Fibroblast of the aortic adventitia (primary cell): Measurements from ENCODE around the gene STK26. TPM values are rescaled to one million over a fixed set of nuclear protein-coding genes. Genes with fewer than 3 reads are reported as not detected.
"Not testable (repeated sequence)": the region's sequence is repeated elsewhere in the genome, so short reads cannot be mapped to it uniquely, and the experiment has no call there.

Experiments
- DNase-seq: peaks from one replicate; pipeline ENCODE4 v3.0.0-alpha.2; 2010; ENCODE audit warnings: low read depth
- H3K4me3 ChIP-seq: 2 replicates; pipeline ENCODE4 v1.5.1; 2011; ENCODE audit warnings: low read depth, mild to moderate bottlenecking, control low read depth, low read length, moderate library complexity
- total RNA-seq: library from RNA; depleted of rRNA; stranded (reverse); fragments of >200 nt; gene quantifications from 2 replicates; pipeline ENCODE4 v1.2.3, GENCODE V29; 2012; ENCODE audit warnings: low replicate concordance
- TF ChIP-seq, protein P1 (sequence below): IDR thresholded peaks from 2 replicates; pipeline ENCODE4 v1.5.1; 2011; ENCODE audit warnings: mild to moderate bottlenecking, low read length, control low read depth, inconsistent platforms; ENCODE audit not compliant: insufficient read depth

Gene STK26
- total RNA-seq, 1 donor, result 1.6 TPM

DNA sequence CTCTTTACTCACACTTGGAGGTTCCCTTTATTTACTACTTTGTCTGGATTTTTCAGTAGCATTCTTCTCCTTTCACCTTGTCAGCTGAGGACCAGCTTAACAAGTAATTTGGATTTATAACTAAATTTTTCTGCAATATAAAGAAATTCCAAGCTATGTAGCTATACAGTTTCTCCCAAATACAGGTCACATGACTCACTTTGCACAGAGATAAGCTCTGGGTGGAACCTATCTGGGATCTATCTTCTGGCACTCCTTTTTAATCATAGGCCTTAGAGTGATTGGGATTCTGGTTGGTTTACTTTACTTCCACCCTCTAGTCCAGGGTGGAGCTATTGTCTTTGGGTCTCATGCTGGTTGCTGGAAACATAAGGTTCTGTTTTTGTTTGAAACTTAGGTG is 34.9 kb upstream of the STK26 start:
- TF ChIP-seq, protein P1, sequence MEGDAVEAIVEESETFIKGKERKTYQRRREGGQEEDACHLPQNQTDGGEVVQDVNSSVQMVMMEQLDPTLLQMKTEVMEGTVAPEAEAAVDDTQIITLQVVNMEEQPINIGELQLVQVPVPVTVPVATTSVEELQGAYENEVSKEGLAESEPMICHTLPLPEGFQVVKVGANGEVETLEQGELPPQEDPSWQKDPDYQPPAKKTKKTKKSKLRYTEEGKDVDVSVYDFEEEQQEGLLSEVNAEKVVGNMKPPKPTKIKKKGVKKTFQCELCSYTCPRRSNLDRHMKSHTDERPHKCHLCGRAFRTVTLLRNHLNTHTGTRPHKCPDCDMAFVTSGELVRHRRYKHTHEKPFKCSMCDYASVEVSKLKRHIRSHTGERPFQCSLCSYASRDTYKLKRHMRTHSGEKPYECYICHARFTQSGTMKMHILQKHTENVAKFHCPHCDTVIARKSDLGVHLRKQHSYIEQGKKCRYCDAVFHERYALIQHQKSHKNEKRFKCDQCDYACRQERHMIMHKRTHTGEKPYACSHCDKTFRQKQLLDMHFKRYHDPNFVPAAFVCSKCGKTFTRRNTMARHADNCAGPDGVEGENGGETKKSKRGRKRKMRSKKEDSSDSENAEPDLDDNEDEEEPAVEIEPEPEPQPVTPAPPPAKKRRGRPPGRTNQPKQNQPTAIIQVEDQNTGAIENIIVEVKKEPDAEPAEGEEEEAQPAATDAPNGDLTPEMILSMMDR, result no peak
- no peak for DNase-seq
- H3K4me3 ChIP-seq, result no peak overlapping the region

DNA sequence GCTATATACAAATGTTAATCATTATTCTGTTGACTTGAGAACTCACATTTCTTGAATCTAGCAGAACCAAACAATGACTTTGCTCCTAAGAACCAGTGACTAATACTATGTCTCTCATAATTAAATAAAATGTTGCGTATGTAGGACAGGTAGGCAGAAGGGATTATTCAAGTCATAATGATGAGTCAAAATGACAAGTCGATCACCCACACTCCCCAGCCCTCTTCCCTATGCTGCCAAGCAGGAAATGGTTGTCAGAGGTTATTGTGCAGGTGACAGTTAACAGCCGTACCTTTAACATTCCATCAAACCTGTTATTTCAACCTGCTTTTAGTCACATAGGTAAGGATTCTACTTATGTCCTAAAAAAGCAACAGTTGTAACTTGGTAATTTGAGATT is 22.0 kb upstream of the STK26 start:
- H3K4me3 ChIP-seq, result no peak overlapping the region
- DNase-seq, result no peak
- TF ChIP-seq, protein P1, result no peak

DNA sequence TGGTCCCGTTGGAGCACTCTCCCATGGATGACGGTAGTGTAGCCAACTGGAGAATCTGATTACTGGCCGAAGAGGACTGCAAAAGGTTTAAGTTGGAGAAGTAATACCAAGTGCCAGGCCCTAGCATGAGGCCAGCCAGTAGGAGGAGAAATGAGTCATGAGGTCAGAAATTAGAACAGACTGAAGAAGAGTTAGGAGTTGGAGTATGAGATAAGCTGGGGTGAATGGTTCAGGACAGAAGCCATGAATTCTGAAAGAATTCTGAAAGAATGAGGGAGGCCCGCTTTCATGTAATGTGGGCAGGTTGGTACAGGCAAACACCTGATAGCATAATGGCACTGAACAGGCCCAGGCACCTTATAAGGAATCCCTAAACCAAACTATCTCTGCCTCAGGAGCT is 18.4 kb upstream of the STK26 start:
- no peak for DNase-seq
- TF ChIP-seq, protein P1, result no peak

DNA sequence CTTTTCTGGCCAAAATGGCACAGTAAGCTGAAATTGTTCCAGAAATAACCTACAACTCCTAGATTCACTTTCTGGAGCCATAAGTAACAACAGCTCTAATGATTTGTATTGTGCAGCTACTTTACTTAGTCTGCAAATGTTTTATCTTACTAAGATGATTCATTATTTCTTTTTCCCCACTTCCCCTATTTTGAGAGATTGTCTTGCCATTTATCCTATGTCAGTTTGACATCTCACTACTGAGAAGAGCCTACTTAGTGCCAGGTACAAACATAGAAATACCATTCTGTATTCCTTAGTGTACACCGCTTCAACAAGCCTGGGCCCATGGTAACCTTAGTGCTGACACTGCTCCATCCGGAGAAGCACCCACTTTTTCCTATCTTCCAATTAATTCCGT is 13.8 kb upstream of the STK26 start:
- no peak overlapping the region for H3K4me3 ChIP-seq
- DNase-seq, result no peak
- TF ChIP-seq, protein P1, result no peak

More for the DNA sequence above, 18.4 kb upstream of the STK26 start:
- no peak overlapping the region for H3K4me3 ChIP-seq

DNA sequence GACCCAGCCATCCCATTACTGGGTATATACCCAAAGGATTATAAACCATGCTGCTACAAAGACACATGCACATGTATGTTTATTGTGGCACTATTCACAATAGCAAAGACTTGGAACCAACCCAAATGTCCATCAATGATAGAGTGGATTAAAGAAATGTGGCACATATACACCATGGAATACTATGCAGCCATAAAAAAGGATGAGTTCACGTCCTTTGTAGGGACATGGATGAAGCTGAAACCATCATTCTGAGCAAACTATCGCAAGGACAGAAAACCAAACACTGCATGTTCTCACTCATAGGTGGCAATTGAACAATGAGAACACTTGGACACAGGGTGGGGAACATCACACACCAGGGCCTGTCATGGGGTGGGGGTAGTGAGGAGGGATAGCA is 12.9 kb upstream of the STK26 start:
- not testable (repeated sequence) for DNase-seq, H3K4me3 ChIP-seq

DNA sequence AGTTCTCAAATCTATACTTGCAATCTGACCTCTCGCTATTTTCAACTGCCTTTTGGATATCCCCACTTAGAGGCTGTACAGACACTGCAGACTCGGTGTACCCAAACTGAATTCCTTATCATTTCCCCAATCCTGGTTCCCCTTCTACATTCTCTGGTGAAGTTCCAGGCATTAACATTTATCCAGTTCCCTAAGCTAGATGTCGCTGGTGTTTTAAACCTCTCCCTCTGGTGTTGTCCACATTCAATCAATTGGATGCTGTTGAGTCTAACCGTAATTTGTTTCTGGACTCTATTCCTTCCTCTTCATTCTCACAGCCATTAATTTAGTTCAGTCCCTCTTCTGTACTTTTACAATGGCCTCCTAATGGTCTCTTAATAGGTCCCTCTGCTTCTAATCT is 7.2 kb upstream of the STK26 start:
- H3K4me3 ChIP-seq, result no peak overlapping the region
- DNase-seq, result no peak
- TF ChIP-seq, protein P1, result no peak

DNA sequence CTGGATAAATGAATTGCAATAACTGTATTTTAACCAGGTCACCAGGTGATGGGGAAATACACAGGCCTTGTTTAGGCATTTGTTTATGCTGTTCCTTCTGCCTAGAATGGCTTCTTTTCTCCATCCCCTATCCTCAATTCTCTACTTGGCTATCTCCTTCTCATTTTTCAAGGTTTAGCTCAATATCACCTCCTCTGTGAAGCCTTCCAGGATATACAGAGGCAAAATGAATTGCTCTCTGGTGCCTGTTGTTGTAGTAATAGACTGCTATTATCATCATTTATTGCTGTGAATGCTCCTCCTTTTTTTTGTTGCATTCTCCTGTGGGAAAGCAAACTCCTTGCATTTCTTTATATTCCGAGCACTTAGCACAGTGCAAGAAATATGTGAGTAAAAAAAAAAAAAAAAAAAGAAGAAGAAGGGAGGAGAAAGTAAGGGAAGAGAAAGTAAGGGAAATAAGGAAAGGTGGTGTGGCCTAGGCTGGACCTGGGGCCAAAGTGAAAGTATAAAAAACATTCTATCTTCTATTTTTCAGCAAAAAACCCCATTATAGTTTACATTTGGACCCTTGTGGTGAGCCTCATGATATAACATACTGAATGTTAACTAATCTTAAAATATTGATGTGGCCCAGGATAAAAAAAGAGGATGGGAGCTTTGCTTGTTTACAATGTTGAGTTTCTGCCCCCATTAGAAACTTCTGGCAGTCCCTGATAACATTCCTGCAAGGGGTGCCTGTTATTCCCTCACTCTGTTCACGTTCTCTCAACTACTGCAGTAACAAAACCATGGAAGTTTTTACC is 6.3 kb upstream of the STK26 start:
- DNase-seq, result no peak
- H3K4me3 ChIP-seq, result no peak overlapping the region
- TF ChIP-seq, protein P1, result no peak
